CD14-positive monocyte (primary cell): Measurements from ENCODE around the gene COX7A2L. TPM values are rescaled to one million over a fixed set of nuclear protein-coding genes. Genes with fewer than 3 reads are reported as not detected.

Experiments
- DNase-seq, 3 donors: peaks; one replicate each; pipeline ENCODE4 v3.0.0-alpha.2; 2011 to 2022
- H2AFZ ChIP-seq: 2 replicates; pipeline ENCODE4 v1.6.0; 2012; ENCODE audit warnings: mild to moderate bottlenecking, low read depth, low read length, inconsistent platforms; ENCODE audit not compliant: insufficient read depth, poor library complexity, severe bottlenecking
- H3K27ac ChIP-seq, 2 donors: 1 replicate in 1 of 2; 2 replicates in 1 of 2; pipeline ENCODE4 v1.5.1; 2012 to 2013; ENCODE audit warnings: low read length in 2 of 2, control low read depth in 1 of 2, inconsistent platforms in 1 of 2, low read depth in 1 of 2, mild to moderate bottlenecking in 1 of 2
- H3K27me3 ChIP-seq, 2 donors: one replicate each; pipeline versions ENCODE4 v1.6.0 to v1.6.1; 2011 to 2013; ENCODE audit warnings: low read length in 2 of 2; ENCODE audit not compliant: control insufficient read depth in 2 of 2, insufficient read depth in 2 of 2
- H3K36me3 ChIP-seq, 2 donors: replicated peaks in 1 of 2; 1 replicate in 1 of 2; 2 replicates in 1 of 2; pipeline versions ENCODE4 v1.5.1 to v1.6.1; 2012 to 2013; ENCODE audit warnings: low read length in 2 of 2, control low read depth in 1 of 2, inconsistent platforms in 1 of 2, mild to moderate bottlenecking in 1 of 2; ENCODE audit not compliant: insufficient read depth in 2 of 2, control insufficient read depth in 1 of 2
- H3K4me1 ChIP-seq, 2 donors: 1 replicate in 1 of 2; 2 replicates in 1 of 2; pipeline versions ENCODE4 v1.5.1 to v1.6.1; 2012 to 2013; ENCODE audit warnings: low read length in 2 of 2, control low read depth in 1 of 2, inconsistent platforms in 1 of 2, mild to moderate bottlenecking in 1 of 2, moderate library complexity in 1 of 2; ENCODE audit not compliant: insufficient read depth in 2 of 2, control insufficient read depth in 1 of 2
- H3K4me2 ChIP-seq: replicated peaks from 2 replicates; pipeline ENCODE3; 2012; ENCODE audit warnings: low read length, moderate library complexity, mild to moderate bottlenecking; ENCODE audit not compliant: poor library complexity, severe bottlenecking; ENCODE audit errors: extremely low read depth
- H3K4me3 ChIP-seq, 3 experiments: fragments of 200-600 bp in 1 of 3; sonication (generic) in 1 of 3; replicated peaks in 1 of 3; 1 replicate in 2 of 3; 2 replicates in 1 of 3; pipeline ENCODE4 v1.5.1; 2011 to 2013; ENCODE audit warnings: low read length in 3 of 3, mild to moderate bottlenecking in 3 of 3, control low read depth in 2 of 3, low read depth in 2 of 3, inconsistent platforms in 1 of 3, moderate library complexity in 1 of 3
- H3K79me2 ChIP-seq: 2 replicates; pipeline ENCODE4 v1.6.0; 2012; ENCODE audit warnings: mild to moderate bottlenecking, control low read depth, inconsistent platforms, low read length, moderate library complexity; ENCODE audit not compliant: insufficient read depth
- H3K9ac ChIP-seq: 2 replicates; pipeline ENCODE4 v1.6.0; 2017; ENCODE audit warnings: low read length, mild to moderate bottlenecking; ENCODE audit not compliant: insufficient read depth, poor library complexity, severe bottlenecking
- H3K9me3 ChIP-seq, 2 donors: replicated peaks in 1 of 2; 1 replicate in 1 of 2; 2 replicates in 1 of 2; pipeline versions ENCODE4 v1.5.1 to v1.6.1; 2012 to 2013; ENCODE audit warnings: low read length in 2 of 2, control low read depth in 1 of 2; ENCODE audit not compliant: control insufficient read depth in 1 of 2, insufficient read depth in 1 of 2
- H4K20me1 ChIP-seq: 2 replicates; pipeline ENCODE4 v1.6.0; 2012; ENCODE audit warnings: mild to moderate bottlenecking, low read length, control low read depth, moderate library complexity; ENCODE audit not compliant: insufficient read depth
- H3K27ac Mint-ChIP-seq, 7 donors: one replicate each; pipeline ENCODE4 v1.8.0; 2020; ENCODE audit warnings: mild to moderate bottlenecking in 7 of 7, mixed read lengths in 7 of 7, moderate library complexity in 6 of 7, inconsistent platforms in 2 of 7
- H3K27me3 Mint-ChIP-seq, 3 donors: one replicate each; pipeline ENCODE4 v1.8.0; 2021 to 2022; ENCODE audit warnings: low read depth in 3 of 3, mild to moderate bottlenecking in 3 of 3, mixed read lengths in 3 of 3, moderate library complexity in 3 of 3, inconsistent platforms in 1 of 3
- H3K36me3 Mint-ChIP-seq, 2 donors: one replicate each; pipeline ENCODE4 v1.8.0; 2020; ENCODE audit warnings: mixed read lengths in 2 of 2, inconsistent platforms in 1 of 2, mild to moderate bottlenecking in 1 of 2
- H3K4me1 Mint-ChIP-seq: one replicate; pipeline ENCODE4 v1.8.0; 2020; ENCODE audit warnings: mild to moderate bottlenecking, mixed read lengths
- H3K4me3 Mint-ChIP-seq, 2 donors: one replicate each; pipeline ENCODE4 v1.8.0; 2020; ENCODE audit warnings: mild to moderate bottlenecking in 2 of 2, mixed read lengths in 2 of 2, moderate library complexity in 1 of 2
- H3K9me3 Mint-ChIP-seq, 7 donors: one replicate each; pipeline ENCODE4 v1.8.0; 2020 to 2022; ENCODE audit warnings: mixed read lengths in 7 of 7, mild to moderate bottlenecking in 6 of 7, moderate library complexity in 6 of 7, inconsistent platforms in 2 of 7
- CTCF ChIP-seq: fragments of 200-600 bp; IDR thresholded peaks from one replicate; pipeline ENCODE4 v1.8.0; 2022; ENCODE audit warnings: antibody characterized with exemption, mild to moderate bottlenecking
- WGBS: methylation state at CpG from one replicate; pipeline ENCODE4 v1.1.5; 2013; ENCODE audit warnings: missing lambda C conversion rate; ENCODE audit not compliant: insufficient coverage; 5-methylcytosine and 5-hydroxymethylcytosine counted together
- intact Hi-C, 2 donors: fragments of 100-400 bp; cut with micrococcal nuclease; formaldehyde crosslinking; loops; one replicate each; pipeline versions ENCODE4 v1.15.0 to v1.15.1; 2023
- polyA plus RNA-seq, 3 donors: library from polyadenylated mRNA; depleted of rRNA in 1 of 3; unstranded in 2 of 3; stranded (reverse) in 1 of 3; fragments of 300-500 nt in 2 of 3; fragments of >200 nt in 1 of 3; fragmentation: Illumina TruSeq in 2 of 3; gene quantifications; 1 replicate in 2 of 3; 2 replicates in 1 of 3; pipeline ENCODE4 v1.2.3, GENCODE V29; 2012 to 2021

COX7A2L gene
- polyA plus RNA-seq, 3 donors: 63.6 to 153 (median 144) TPM

GRCh38 chr2:42392191-42392590 lies 31.2 kb upstream of the COX7A2L start:
- H3K4me2 ChIP-seq: no peak overlapping the region
- no peak overlapping the region for H3K4me3 Mint-ChIP-seq
- H4K20me1 ChIP-seq: no peaks in the 10 kb centered on the region
- H3K27ac ChIP-seq: no peak overlapping the region
- TF ChIP-seq CTCF: no peak
- H2AFZ ChIP-seq: no peak overlapping the region
- H3K9me3 ChIP-seq: no peaks in the 10 kb centered on the region
- no peaks in the 10 kb centered on the region for H3K36me3 ChIP-seq
- H3K36me3 Mint-ChIP-seq: no peaks in the 10 kb centered on the region
- no CpG with 5 or more reads among the region's 1 CpG for WGBS
- no peaks in the 10 kb centered on the region for H3K4me1 Mint-ChIP-seq
- no peak for DNase-seq
- H3K4me1 ChIP-seq: no peaks in the 10 kb centered on the region
- H3K27me3 Mint-ChIP-seq: peaks cover 4 to 7% (median 5%) of the 10 kb centered on the region in 3 donors
- no peaks in the 10 kb centered on the region for H3K79me2 ChIP-seq
- H3K4me3 ChIP-seq: no peak overlapping the region
- H3K27ac Mint-ChIP-seq: no peak overlapping the region
- H3K27me3 ChIP-seq: no peaks in the 10 kb centered on the region
- H3K9ac ChIP-seq: no peak overlapping the region
- peaks cover 0 to 8% (median 4%) of the 10 kb centered on the region in 7 donors for H3K9me3 Mint-ChIP-seq
- intact Hi-C loops: no loop called here

GRCh38 chr2:42390401-42390969 lies 29.5 kb upstream of the COX7A2L start:
- no peak overlapping the region for H3K4me2 ChIP-seq
- Mint-ChIP-seq H3K4me1 (no peaks in the 10 kb centered on the region), H3K27ac (no peak overlapping the region), H3K4me3 (no peak overlapping the region), H3K9me3 (peaks cover 0 to 8% (median 4%) of the 10 kb centered on the region in 7 donors), H3K36me3 (no peaks in the 10 kb centered on the region), H3K27me3 (peaks cover 2 to 5% (median 5%) of the 10 kb centered on the region in 3 donors)
- no peaks in the 10 kb centered on the region for H3K9me3 ChIP-seq
- H3K79me2 ChIP-seq: no peaks in the 10 kb centered on the region
- no peak overlapping the region for H3K4me3 ChIP-seq
- H2AFZ ChIP-seq: no peak overlapping the region
- no peaks in the 10 kb centered on the region for H4K20me1 ChIP-seq
- no peaks in the 10 kb centered on the region for H3K27me3 ChIP-seq
- H3K27ac ChIP-seq: no peak overlapping the region
- no peaks in the 10 kb centered on the region for H3K4me1 ChIP-seq
- WGBS: 82% methylated on average over 4 of the region's 5 CpGs
- DNase-seq: no peak
- intact Hi-C loops: no loop called here
- H3K36me3 ChIP-seq: no peaks in the 10 kb centered on the region
- TF ChIP-seq CTCF: no peak
- H3K9ac ChIP-seq: no peak overlapping the region
